Stimulated activated naive CD8-positive, alpha-beta T cell treated with anti-CD3 and anti-CD28 coated beads, Interleukin-15, amount 100 ng/mL, for 72 hours (primary cell): ENCODE results near the gene SIGLEC12.
"Not testable (repeated sequence)": the region's sequence is repeated elsewhere in the genome, so short reads cannot be mapped to it uniquely, and the experiment has no call there.

ENCODE experiments used
- ATAC-seq: fragments of 150-1000 bp; cut with Tn5 transposase; 2 replicates; pipeline ENCODE4 v1.10.0; 2021; ENCODE audit warnings: mild to moderate bottlenecking, moderate library complexity
- DNase-seq, 2 donors: peaks; one replicate each; pipeline ENCODE4 v3.0.0; 2021 to 2022
- H3K27ac Mint-ChIP-seq, 2 donors: one replicate each; pipeline ENCODE4 v1.8.0; 2022; ENCODE audit warnings: mild to moderate bottlenecking in 2 of 2, mixed read lengths in 2 of 2, moderate library complexity in 2 of 2
- H3K27me3 Mint-ChIP-seq: one replicate; pipeline ENCODE4 v1.8.0; 2022; ENCODE audit warnings: mixed read lengths
- H3K4me1 Mint-ChIP-seq: one replicate; pipeline ENCODE4 v1.8.0; 2022; ENCODE audit warnings: mild to moderate bottlenecking, mixed read lengths
- H3K4me3 Mint-ChIP-seq, 2 donors: one replicate each; pipeline ENCODE4 v1.8.0; 2022; ENCODE audit warnings: mild to moderate bottlenecking in 2 of 2, mixed read lengths in 2 of 2, moderate library complexity in 1 of 2
- H3K9me3 Mint-ChIP-seq, 2 donors: one replicate each; pipeline ENCODE4 v1.8.0; 2022; ENCODE audit warnings: mixed read lengths in 2 of 2

The SIGLEC12 gene

DNA sequence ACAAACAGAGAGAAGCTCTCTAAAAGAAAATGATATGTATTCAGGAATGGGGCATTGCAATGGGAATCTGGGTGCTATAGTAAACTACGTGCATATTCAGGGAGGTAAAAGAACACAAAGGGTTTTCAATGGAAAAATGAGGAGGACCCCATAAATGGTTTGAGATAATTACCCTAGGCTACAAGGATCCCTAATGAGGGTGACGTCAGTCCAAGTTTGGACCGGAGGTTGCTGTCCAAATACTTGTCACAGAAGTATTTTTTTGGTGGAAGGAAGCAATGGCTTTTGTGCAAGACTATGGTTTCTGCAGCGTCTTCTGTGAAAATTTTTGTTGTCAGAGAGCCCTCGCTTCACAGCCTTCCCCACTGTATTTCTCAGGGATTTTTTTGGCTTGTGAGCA lies 24.3 kb downstream of the SIGLEC12 start:
- H3K27ac Mint-ChIP-seq: no peak overlapping the region
- H3K4me3 Mint-ChIP-seq: no peak overlapping the region
- ATAC-seq: no peak
- DNase-seq: no peak
- H3K27me3 Mint-ChIP-seq: peaks cover 64% of the 10 kb centered on the region
- peaks cover 31% of the 10 kb centered on the region for H3K4me1 Mint-ChIP-seq
- H3K9me3 Mint-ChIP-seq: peaks cover 0 to 4% of the 10 kb centered on the region in 2 donors

DNA sequence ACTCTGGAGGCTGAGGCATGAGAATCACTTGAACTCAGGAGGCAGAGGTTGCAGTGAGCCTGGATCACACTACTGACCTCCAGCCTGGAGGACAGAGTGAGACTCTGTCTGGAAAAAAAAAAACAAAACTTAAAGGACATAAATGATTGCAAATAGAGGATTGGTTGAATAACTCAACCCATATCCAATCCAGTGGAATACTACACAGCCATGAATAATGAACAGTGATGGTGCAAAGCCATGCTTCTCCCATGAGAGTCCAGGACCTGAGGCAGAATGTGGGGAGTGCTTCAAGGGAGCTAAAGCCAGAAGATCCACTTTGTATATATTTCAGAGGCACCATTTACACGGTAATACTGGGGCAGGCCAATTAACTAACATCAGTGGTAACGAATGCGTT lies 25.4 kb downstream of the SIGLEC12 start:
- Mint-ChIP-seq H3K27me3 (peaks cover 59% of the 10 kb centered on the region), H3K9me3 (peaks cover 0 to 4% of the 10 kb centered on the region in 2 donors), H3K4me1 (peaks cover 31% of the 10 kb centered on the region), H3K27ac (no peak overlapping the region), H3K4me3 (no peak overlapping the region)
- DNase-seq (no peak), ATAC-seq (no peak)

GRCh38 chr19:51473009-51473707 lies 28.4 kb downstream of the SIGLEC12 start:
- Mint-ChIP-seq H3K27me3 (peaks cover 57% of the 10 kb centered on the region), H3K4me3 (no peak overlapping the region), H3K9me3 (no peaks in the 10 kb centered on the region), H3K27ac (no peak overlapping the region), H3K4me1 (peaks cover 16% of the 10 kb centered on the region)
- ATAC-seq (peak; percentile 88), DNase-seq (peak; percentile 75 to 76)

DNA sequence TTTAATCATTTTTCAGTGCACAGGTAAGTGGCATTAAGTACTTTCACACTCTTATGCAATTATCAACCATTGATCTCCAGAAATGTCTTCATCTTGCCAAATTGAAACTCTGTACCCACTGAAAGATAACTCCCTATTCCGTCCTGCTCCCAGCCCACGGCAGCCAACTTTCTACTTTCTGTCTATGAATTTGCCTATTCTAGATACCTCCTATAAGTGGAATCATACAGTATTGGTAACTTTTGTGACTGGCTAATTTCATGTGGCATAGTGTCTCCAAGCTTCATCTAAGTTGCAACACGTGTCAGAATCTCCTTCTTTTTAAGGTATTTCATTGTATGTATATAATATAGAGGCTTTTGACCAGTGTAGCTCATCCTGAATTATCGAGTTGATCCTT lies 29.0 kb downstream of the SIGLEC12 start:
- peaks cover 21% of the 10 kb centered on the region for H3K4me1 Mint-ChIP-seq
- peaks cover 59% of the 10 kb centered on the region for H3K27me3 Mint-ChIP-seq
- DNase-seq: no peak
- ATAC-seq: no peak
- H3K9me3 Mint-ChIP-seq: no peaks in the 10 kb centered on the region
- H3K4me3 Mint-ChIP-seq: no peak overlapping the region
- no peak overlapping the region for H3K27ac Mint-ChIP-seq

DNA sequence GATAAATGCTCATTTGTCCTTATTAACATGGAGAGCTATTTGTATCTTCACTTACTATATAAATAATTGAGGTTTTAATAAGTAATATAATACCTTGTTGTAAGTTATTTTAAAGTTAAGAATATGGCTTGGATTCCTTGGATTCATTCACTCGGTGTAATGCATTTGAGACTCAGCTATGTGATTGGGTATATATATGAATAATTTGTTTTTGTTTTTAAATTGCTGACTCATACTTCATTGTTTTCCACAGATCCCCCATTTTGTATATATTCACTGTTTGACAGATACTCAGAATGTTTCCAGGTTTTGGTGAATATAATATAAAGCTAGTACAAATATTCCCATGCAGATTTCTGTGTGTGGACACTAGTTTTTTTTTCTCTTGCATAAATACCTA lies 30.1 kb downstream of the SIGLEC12 start:
- no peak overlapping the region for H3K27ac Mint-ChIP-seq
- H3K9me3 Mint-ChIP-seq: no peaks in the 10 kb centered on the region
- H3K4me3 Mint-ChIP-seq: no peak overlapping the region
- ATAC-seq (no peak), DNase-seq (no peak)
- peaks cover 27% of the 10 kb centered on the region for H3K4me1 Mint-ChIP-seq
- H3K27me3 Mint-ChIP-seq: peaks cover 60% of the 10 kb centered on the region

DNA sequence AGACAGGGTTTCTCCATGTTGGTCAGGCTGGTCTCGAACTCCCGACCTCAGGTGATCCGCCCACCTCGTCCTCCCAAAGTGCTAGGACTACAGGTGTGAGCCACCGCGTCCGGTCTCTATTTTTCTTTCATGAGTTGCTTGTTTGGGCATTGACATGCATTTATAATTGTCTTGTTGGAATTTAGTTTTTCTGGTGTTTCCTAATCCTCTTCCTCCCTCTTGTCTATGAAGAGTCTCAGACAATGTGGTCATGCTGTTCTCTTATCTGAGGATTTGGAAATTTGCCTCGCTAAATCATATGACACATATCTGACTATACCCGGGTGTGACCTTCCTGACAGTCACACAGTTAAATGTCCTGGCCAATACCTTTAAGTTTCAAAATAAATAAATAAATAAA lies 30.6 kb downstream of the SIGLEC12 start:
- Mint-ChIP-seq H3K9me3 (no peaks in the 10 kb centered on the region), H3K27ac (no peak overlapping the region), H3K4me1 (peaks cover 29% of the 10 kb centered on the region), H3K27me3 (peaks cover 66% of the 10 kb centered on the region), H3K4me3 (no peak overlapping the region)
- DNase-seq: no peak
- no peak for ATAC-seq

- Mint-ChIP-seq H3K27me3 (peaks cover 76% of the 10 kb centered on the region), H3K27ac (no peak overlapping the region), H3K4me1 (peaks cover 29% of the 10 kb centered on the region), H3K4me3 (no peak overlapping the region), H3K9me3 (no peaks in the 10 kb centered on the region)
- ATAC-seq: no peak
- DNase-seq: no peak
These were observed 32.0 kb downstream of the SIGLEC12 start for GRCh38 chr19:51469629-51470028.

DNA sequence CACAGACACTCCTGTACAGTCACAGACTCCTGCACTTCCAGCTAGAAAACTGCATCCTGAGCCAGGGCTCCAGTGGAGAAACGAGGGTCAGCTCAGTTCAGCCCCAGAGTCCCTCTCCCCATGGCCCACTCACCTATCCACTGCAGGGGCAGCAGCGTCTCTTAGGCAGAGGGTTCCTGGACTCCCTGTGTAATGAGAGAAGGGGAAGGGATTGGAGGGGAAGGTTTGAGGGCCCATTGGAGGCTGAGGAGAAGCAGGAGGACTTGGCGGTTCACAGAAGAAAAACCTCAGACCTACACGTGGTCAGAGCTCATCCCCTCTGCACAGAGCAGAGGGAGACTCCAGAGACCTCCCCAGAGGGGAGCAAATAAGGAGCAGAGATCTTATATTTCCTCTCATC lies 32.4 kb downstream of the SIGLEC12 start:
- Mint-ChIP-seq H3K27me3 (peaks cover 76% of the 10 kb centered on the region), H3K27ac (no peak overlapping the region), H3K4me1 (peaks cover 32% of the 10 kb centered on the region), H3K9me3 (no peaks in the 10 kb centered on the region), H3K4me3 (no peak overlapping the region)
- DNase-seq (no peak), ATAC-seq (no peak)

- no peak for ATAC-seq
- peaks cover 33% of the 10 kb centered on the region for H3K4me1 Mint-ChIP-seq
- H3K4me3 Mint-ChIP-seq: no peak overlapping the region
- H3K27me3 Mint-ChIP-seq: peaks cover 77% of the 10 kb centered on the region
- DNase-seq: no peak
- H3K27ac Mint-ChIP-seq: no peak overlapping the region
- H3K9me3 Mint-ChIP-seq: no peaks in the 10 kb centered on the region
These were observed 33.1 kb downstream of the SIGLEC12 start for GRCh38 chr19:51468545-51468920.

DNA sequence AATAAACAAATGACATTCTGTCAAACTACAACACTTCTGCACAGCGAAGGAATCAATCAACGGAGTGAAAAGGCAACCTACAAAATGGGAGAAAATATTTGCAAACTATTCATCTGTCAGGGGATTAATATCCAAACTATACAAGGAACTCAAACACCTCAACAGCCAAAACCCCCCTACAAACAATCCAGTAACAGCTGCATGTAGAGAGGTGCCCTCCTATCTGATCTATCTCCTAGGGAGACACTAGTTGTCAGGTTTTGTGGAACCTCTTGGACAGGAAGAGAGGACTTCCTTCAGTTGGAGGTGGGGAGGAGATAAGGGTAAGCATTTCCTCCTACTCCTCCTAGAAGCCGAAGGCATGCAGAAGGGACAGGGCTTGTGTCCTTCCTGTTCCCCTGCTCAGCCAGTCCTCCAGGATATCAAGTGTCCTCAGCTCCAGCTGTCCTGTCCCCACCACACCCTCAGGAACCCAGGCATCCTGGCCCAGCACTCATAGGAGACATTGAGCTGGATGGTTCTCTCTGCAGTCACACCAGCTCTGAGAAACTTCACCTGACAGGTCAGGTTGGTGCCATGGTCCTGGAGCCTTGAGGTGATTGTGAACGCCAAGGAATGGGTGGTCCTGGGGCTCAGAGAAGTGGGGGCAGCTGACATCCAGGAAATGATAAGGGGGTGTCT lies 33.6 kb downstream of the SIGLEC12 start:
- Mint-ChIP-seq H3K4me3 (no peak overlapping the region), H3K4me1 (peaks cover 36% of the 10 kb centered on the region), H3K9me3 (no peaks in the 10 kb centered on the region), H3K27ac (no peak overlapping the region), H3K27me3 (peaks cover 77% of the 10 kb centered on the region)
- no peak for DNase-seq
- no peak for ATAC-seq

- H3K27ac Mint-ChIP-seq: no peak overlapping the region
- H3K4me3 Mint-ChIP-seq: no peak overlapping the region
- no peak for ATAC-seq
- H3K9me3 Mint-ChIP-seq: no peaks in the 10 kb centered on the region
- H3K4me1 Mint-ChIP-seq: peaks cover 33% of the 10 kb centered on the region
- peaks cover 78% of the 10 kb centered on the region for H3K27me3 Mint-ChIP-seq
- no peak for DNase-seq
These were observed 34.9 kb downstream of the SIGLEC12 start for GRCh38 chr19:51466723-51467122.

- not testable (repeated sequence) for H3K9me3 Mint-ChIP-seq, DNase-seq, H3K27ac Mint-ChIP-seq
- Mint-ChIP-seq H3K4me3 (peak overlapping the region in 1 of 2 donors; percentile 1), H3K27me3 (peaks cover 96% of the 10 kb centered on the region), H3K4me1 (peaks cover 33% of the 10 kb centered on the region)
- peak; percentile 46 for ATAC-seq
These were observed 37.5 kb downstream of the SIGLEC12 start for GRCh38 chr19:51463976-51464581.

GRCh38 chr19:51462681-51463080 lies 38.9 kb downstream of the SIGLEC12 start:
- Mint-ChIP-seq H3K27ac (no peak overlapping the region), H3K27me3 (peaks cover 96% of the 10 kb centered on the region), H3K4me1 (peaks cover 25% of the 10 kb centered on the region), H3K9me3 (no peaks in the 10 kb centered on the region), H3K4me3 (no peak overlapping the region)
- ATAC-seq (no peak), DNase-seq (no peak)

DNA sequence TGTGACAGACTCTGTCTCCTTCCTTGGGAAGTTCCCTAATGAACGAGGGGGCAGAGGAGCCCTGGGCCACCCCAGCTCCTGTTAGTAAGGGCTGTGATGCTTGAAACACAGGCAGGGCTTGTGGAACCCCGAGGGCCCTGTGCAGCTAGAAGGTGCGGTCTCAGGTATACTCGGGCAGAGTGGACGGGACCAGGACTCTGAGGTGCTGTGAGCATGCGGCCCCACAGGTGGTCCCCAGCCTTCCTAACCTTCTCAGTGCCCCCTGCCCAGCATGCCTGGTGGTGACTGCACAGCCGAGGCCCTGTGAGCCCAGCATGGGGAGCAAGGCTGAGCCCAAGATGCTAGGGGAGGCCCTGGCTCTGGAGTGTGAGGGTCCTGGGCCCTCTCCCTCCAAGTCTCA lies 39.3 kb downstream of the SIGLEC12 start:
- DNase-seq: no peak
- Mint-ChIP-seq H3K4me1 (peaks cover 23% of the 10 kb centered on the region), H3K27ac (no peak overlapping the region), H3K9me3 (no peaks in the 10 kb centered on the region), H3K27me3 (peaks cover 96% of the 10 kb centered on the region), H3K4me3 (no peak overlapping the region)
- no peak for ATAC-seq

GRCh38 chr19:51461723-51462161 lies 39.9 kb downstream of the SIGLEC12 start:
- Mint-ChIP-seq H3K4me1 (peaks cover 20% of the 10 kb centered on the region), H3K27me3 (peaks cover 96% of the 10 kb centered on the region), H3K4me3 (no peak overlapping the region), H3K9me3 (no peaks in the 10 kb centered on the region), H3K27ac (no peak overlapping the region)
- no peak for ATAC-seq
- DNase-seq: no peak
